Stimulated activated CD8-positive, alpha-beta memory T cell treated with anti-CD3 and anti-CD28 coated beads, Interleukin-7, amount 100 ng/mL, for 24 hours (primary cell): ENCODE measurements around the gene ALB.

ENCODE experiments used
- DNase-seq: peaks from one replicate; pipeline ENCODE4 v3.0.0-alpha.2; 2020; ENCODE audit warnings: low read depth

The ALB gene

GRCh38 chr4:73451981-73452747, 48.1 kb downstream of the ALB start:
- no peak for DNase-seq

GRCh38 chr4:73452953-73453700, 49.0 kb downstream of the ALB start:
- DNase-seq, result no peak

GRCh38 chr4:73453701-73454005, 49.6 kb downstream of the ALB start:
- DNase-seq, result no peak

- DNase-seq, result no peak
These were observed 50.8 kb downstream of the ALB start for GRCh38 chr4:73454920-73455319.

- no peak for DNase-seq
These were observed 52.3 kb downstream of the ALB start for GRCh38 chr4:73456177-73457022.

- DNase-seq, result no peak
These were observed 54.3 kb downstream of the ALB start for GRCh38 chr4:73458184-73459047.

- no peak for DNase-seq
These were observed 54.9 kb downstream of the ALB start for GRCh38 chr4:73459048-73459421.

GRCh38 chr4:73460913-73461522, 56.9 kb downstream of the ALB start:
- DNase-seq, result no peak

GRCh38 chr4:73468170-73468569, 64.1 kb downstream of the ALB start:
- DNase-seq, result no peak

- no peak for DNase-seq
These were observed 66.6 kb downstream of the ALB start for GRCh38 chr4:73470728-73471127.
